ENCODE data around the gene WHRN. TPM values are rescaled to one million over a fixed set of nuclear protein-coding genes. Genes with fewer than 3 reads are reported as not detected.

Gene WHRN
- total RNA-seq, 1 donor from 2014 or later, result 5.2 TPM

GRCh38 chr9:114365194-114365593 is 140.1 kb downstream of the WHRN start:
- DNase-seq (ENCODE audit: low read depth), result no peak
- TF ChIP-seq CTCF (conservative IDR thresholded peaks at IDR 0.05; ENCODE audit: low read depth, low read length), result no peak
- H3K4me3 ChIP-seq (ENCODE audit: low read depth, low read length), result no peak overlapping the region

- TF ChIP-seq CTCF (conservative IDR thresholded peaks at IDR 0.05; ENCODE audit: low read depth, low read length), result no peak
- peak; percentile 98 for DNase-seq (ENCODE audit: low read depth)
- no peak overlapping the region for H3K4me3 ChIP-seq (ENCODE audit: low read depth, low read length)
Measured at GRCh38 chr9:114364134-114365041, 140.9 kb downstream of the WHRN start.

- DNase-seq (ENCODE audit: low read depth), result no peak
- no peak for TF ChIP-seq CTCF (conservative IDR thresholded peaks at IDR 0.05; ENCODE audit: low read depth, low read length)
- H3K4me3 ChIP-seq (ENCODE audit: low read depth, low read length), result no peak overlapping the region
Measured at GRCh38 chr9:114363424-114363823, 141.8 kb downstream of the WHRN start.

GRCh38 chr9:114362394-114362793 is 142.9 kb downstream of the WHRN start:
- no peak for TF ChIP-seq CTCF (conservative IDR thresholded peaks at IDR 0.05; ENCODE audit: low read depth, low read length)
- H3K4me3 ChIP-seq (ENCODE audit: low read depth, low read length), result no peak overlapping the region
- DNase-seq (ENCODE audit: low read depth), result no peak

GRCh38 chr9:114361542-114361941 is 143.7 kb downstream of the WHRN start:
- no peak overlapping the region for H3K4me3 ChIP-seq (ENCODE audit: low read depth, low read length)
- TF ChIP-seq CTCF (conservative IDR thresholded peaks at IDR 0.05; ENCODE audit: low read depth, low read length), result no peak
- DNase-seq (ENCODE audit: low read depth), result no peak

GRCh38 chr9:114359801-114360200 is 145.5 kb downstream of the WHRN start:
- TF ChIP-seq CTCF (conservative IDR thresholded peaks at IDR 0.05; ENCODE audit: low read depth, low read length), result no peak
- H3K4me3 ChIP-seq (ENCODE audit: low read depth, low read length), result no peak overlapping the region
- no peak for DNase-seq (ENCODE audit: low read depth)

GRCh38 chr9:114357911-114358328 is 147.4 kb downstream of the WHRN start:
- DNase-seq (ENCODE audit: low read depth), result no peak
- H3K4me3 ChIP-seq (ENCODE audit: low read depth, low read length), result no peak overlapping the region
- no peak for TF ChIP-seq CTCF (conservative IDR thresholded peaks at IDR 0.05; ENCODE audit: low read depth, low read length)

Measured in epithelial cell of proximal tubule (primary cell).